Neural cell (in vitro differentiated cells): ENCODE results near the gene CYP3A4. TPM values are rescaled to one million over a fixed set of nuclear protein-coding genes. Genes with fewer than 3 reads are reported as not detected.
"Not testable (repeated sequence)": the region's sequence is repeated elsewhere in the genome, so short reads cannot be mapped to it uniquely, and the experiment has no call there.

ENCODE experiments used
- H2AFZ ChIP-seq: fragments of 200-600, 300-800 bp; sonication (generic), shearing (Covaris generic); 2 replicates; pipeline ENCODE4 v1.6.0; 2014; ENCODE audit warnings: low read depth, mild to moderate bottlenecking, antibody characterized with exemption, low read length, moderate library complexity
- H3F3A ChIP-seq: fragments of 200-600 bp; shearing (Covaris generic); 2 replicates; pipeline ENCODE4 v1.6.1; 2016; ENCODE audit warnings: mild to moderate bottlenecking, moderate library complexity, mixed read lengths, antibody characterized with exemption, low read length; ENCODE audit not compliant: insufficient read depth, poor library complexity, severe bottlenecking
- H3K27ac ChIP-seq: fragments of 200-600, 300-800 bp; sonication (generic), shearing (Covaris generic); 2 replicates; pipeline ENCODE4 v1.5.1; 2014; ENCODE audit warnings: mild to moderate bottlenecking, low read length, moderate library complexity
- H3K27me3 ChIP-seq: fragments of 300-800, 200-600 bp; sonication (generic), shearing (Covaris generic); 2 replicates; pipeline ENCODE4 v1.6.0; 2014; ENCODE audit warnings: mild to moderate bottlenecking, low read depth, low read length, moderate library complexity; ENCODE audit not compliant: insufficient read depth
- H3K36me3 ChIP-seq: fragments of 300-800, 200-600 bp; sonication (generic), shearing (Covaris generic); 2 replicates; pipeline ENCODE4 v1.5.1; 2014; ENCODE audit warnings: mild to moderate bottlenecking, antibody characterized with exemption, low read length, moderate library complexity; ENCODE audit not compliant: insufficient read depth
- H3K4me2 ChIP-seq: fragments of 300-800, 200-600 bp; sonication (generic), shearing (Covaris generic); 2 replicates; pipeline ENCODE4 v1.6.0; 2014; ENCODE audit warnings: mild to moderate bottlenecking, low read length
- H3K4me3 ChIP-seq: fragments of 300-800, 200-600 bp; sonication (generic), shearing (Covaris generic); 2 replicates; pipeline ENCODE4 v1.5.1; 2014; ENCODE audit warnings: mild to moderate bottlenecking, low read length, moderate library complexity
- H3K79me2 ChIP-seq: fragments of 200-600 bp; shearing (Covaris generic); replicated peaks from 2 replicates; pipeline ENCODE4 v1.6.0; 2014; ENCODE audit warnings: mild to moderate bottlenecking, low read length, moderate library complexity; ENCODE audit not compliant: insufficient read depth
- H3K9ac ChIP-seq: fragments of 300-800, 200-600 bp; sonication (generic), shearing (Covaris generic); 2 replicates; pipeline ENCODE4 v1.6.1; 2016; ENCODE audit warnings: mild to moderate bottlenecking, low read length, mixed read lengths
- H3K9me2 ChIP-seq: fragments of 200-600 bp; shearing (Covaris generic); 2 replicates; pipeline ENCODE4 v1.6.1; 2016; ENCODE audit warnings: mild to moderate bottlenecking, low read length, mixed read lengths; ENCODE audit not compliant: insufficient read depth
- H3K9me3 ChIP-seq: fragments of 200-600, 300-800 bp; sonication (generic), shearing (Covaris generic); 2 replicates; pipeline ENCODE4 v1.6.1; 2016; ENCODE audit warnings: mild to moderate bottlenecking, mixed run types, low read length, moderate library complexity, mixed read lengths
- H4K20me1 ChIP-seq: fragments of 200-600 bp; shearing (Covaris generic); 2 replicates; pipeline ENCODE4 v1.6.1; 2016; ENCODE audit warnings: mild to moderate bottlenecking, mixed run types; ENCODE audit not compliant: insufficient read depth
- CTCF ChIP-seq: fragments of 450-650 bp; IDR thresholded peaks from 2 replicates; pipeline ENCODE4 v1.5.1; 2014; ENCODE audit warnings: antibody characterized with exemption, mild to moderate bottlenecking, moderate library complexity; ENCODE audit not compliant: poor library complexity, severe bottlenecking
- EP300 ChIP-seq: fragments of 450-650 bp; conservative IDR thresholded peaks from 2 replicates; pipeline ENCODE4 v1.6.1; 2014; ENCODE audit warnings: antibody characterized with exemption, mild to moderate bottlenecking, moderate library complexity; ENCODE audit not compliant: poor library complexity, severe bottlenecking
- EZH2 ChIP-seq: fragments of 200-600, 300-800 bp; shearing (Covaris generic), sonication (generic); IDR thresholded peaks from 2 replicates; pipeline ENCODE4 v1.6.1; 2014; ENCODE audit warnings: antibody characterized with exemption, low read length, borderline replicate concordance, mild to moderate bottlenecking; ENCODE audit not compliant: insufficient read depth, poor library complexity, severe bottlenecking
- MXI1 ChIP-seq: fragments of 450-650 bp; conservative IDR thresholded peaks from 2 replicates; pipeline ENCODE4 v1.6.1; 2014; ENCODE audit warnings: antibody characterized with exemption, mild to moderate bottlenecking; ENCODE audit not compliant: poor library complexity, severe bottlenecking
- POLR2AphosphoS5 ChIP-seq: IDR thresholded peaks from 2 replicates; pipeline ENCODE4 v1.6.1; 2012
- RAD21 ChIP-seq: fragments of 450-650 bp; conservative IDR thresholded peaks from 2 replicates; pipeline ENCODE4 v1.6.1; 2014; ENCODE audit warnings: antibody characterized with exemption, mild to moderate bottlenecking, moderate library complexity
- REST ChIP-seq: IDR thresholded peaks from 2 replicates; pipeline ENCODE4 v1.6.1; 2012; ENCODE audit warnings: borderline replicate concordance
- SMC3 ChIP-seq: fragments of 450-650 bp; conservative IDR thresholded peaks from 2 replicates; pipeline ENCODE4 v1.6.1; 2014; ENCODE audit warnings: antibody characterized with exemption, mild to moderate bottlenecking, moderate library complexity; ENCODE audit not compliant: poor library complexity
- TAF1 ChIP-seq: IDR thresholded peaks from 2 replicates; pipeline ENCODE4 v1.6.1; 2012; ENCODE audit warnings: low read depth
- polyA plus RNA-seq: library from polyadenylated mRNA; depleted of rRNA; stranded (reverse); fragments of >200 nt; gene quantifications from 2 replicates; pipeline ENCODE4 v1.2.3, GENCODE V29; 2014

CYP3A4 gene
- polyA plus RNA-seq, 1 donor from 2014 or later, result not detected

- H3K27me3 ChIP-seq, result no peaks in the 10 kb centered on the region
- H3K4me3 ChIP-seq, result no peak overlapping the region
- H3K9me3 ChIP-seq, result no peaks in the 10 kb centered on the region
- H3F3A ChIP-seq, result no peaks in the 10 kb centered on the region
- H3K27ac ChIP-seq, result no peak overlapping the region
- TF ChIP-seq POLR2AphosphoS5, result no peak
- no peak for TF ChIP-seq EZH2
- no peak for TF ChIP-seq SMC3
- TF ChIP-seq TAF1, result no peak
- no peak for TF ChIP-seq CTCF
- TF ChIP-seq RAD21, result no peak
- no peak for TF ChIP-seq MXI1
- TF ChIP-seq REST, result no peak
- no peak for TF ChIP-seq EP300
- H3K36me3 ChIP-seq, result no peaks in the 10 kb centered on the region
- H2AFZ ChIP-seq, result no peak overlapping the region
- H3K9me2 ChIP-seq, result no peaks in the 10 kb centered on the region
- H4K20me1 ChIP-seq, result no peaks in the 10 kb centered on the region
- H3K4me2 ChIP-seq, result no peak overlapping the region
- H3K9ac ChIP-seq, result no peak overlapping the region
- H3K79me2 ChIP-seq, result no peaks in the 10 kb centered on the region
These were observed 11.4 kb downstream of the CYP3A4 start for GRCh38 chr7:99772565-99772964.

GRCh38 chr7:99769494-99769893, 14.5 kb downstream of the CYP3A4 start:
- not testable (repeated sequence) for H3F3A ChIP-seq, H3K36me3 ChIP-seq, H3K9me2 ChIP-seq, H3K27me3 ChIP-seq, H4K20me1 ChIP-seq, H3K27ac ChIP-seq, H3K4me3 ChIP-seq, H3K79me2 ChIP-seq, H3K9ac ChIP-seq, H3K4me2 ChIP-seq, H2AFZ ChIP-seq, H3K9me3 ChIP-seq

- no peaks in the 10 kb centered on the region for H3K27me3 ChIP-seq
- no peaks in the 10 kb centered on the region for H3K79me2 ChIP-seq
- no peaks in the 10 kb centered on the region for H3K9me3 ChIP-seq
- no peaks in the 10 kb centered on the region for H4K20me1 ChIP-seq
- no peak overlapping the region for H3K27ac ChIP-seq
- no peaks in the 10 kb centered on the region for H3K9me2 ChIP-seq
- no peak overlapping the region for H3K4me2 ChIP-seq
- H3F3A ChIP-seq, result no peaks in the 10 kb centered on the region
- H3K9ac ChIP-seq, result no peak overlapping the region
- no peak overlapping the region for H3K4me3 ChIP-seq
- no peaks in the 10 kb centered on the region for H3K36me3 ChIP-seq
- TF ChIP-seq RAD21 (no peak), REST (no peak), EP300 (no peak), POLR2AphosphoS5 (no peak), SMC3 (no peak), MXI1 (no peak), EZH2 (no peak), CTCF (no peak), TAF1 (no peak)
- no peak overlapping the region for H2AFZ ChIP-seq
These were observed 15.5 kb downstream of the CYP3A4 start for GRCh38 chr7:99768471-99768870.
